Measurements from ENCODE around the gene COPS7B. TPM values are rescaled to one million over a fixed set of nuclear protein-coding genes. Genes with fewer than 3 reads are reported as not detected.

The COPS7B gene
- total and polyA plus RNA-seq, 2 donors = 32.1 to 33.2 TPM

- DNase-seq (ENCODE audit: extremely low spot score) = no peak
- H3K4me3 ChIP-seq (ENCODE audit: low read depth, low read length) = no peak overlapping the region
- H3K4me1 ChIP-seq (ENCODE audit: insufficient read depth) = no peaks in the 10 kb centered on the region
- H3K27ac ChIP-seq (ENCODE audit: low read depth) = no peak overlapping the region
- 94% methylated on average over 9 of the region's 9 CpGs for WGBS
- H3K36me3 ChIP-seq (ENCODE audit: insufficient read depth) = peaks cover under 1% of the 10 kb centered on the region
Observed at GRCh38 chr2:231803501-231804138, 17.4 kb downstream of the COPS7B start.

GRCh38 chr2:231807020-231807419 lies 20.8 kb downstream of the COPS7B start:
- Histone ChIP-seq H3K4me3 (ENCODE audit: low read depth, low read length) (no peak overlapping the region), H3K36me3 (ENCODE audit: insufficient read depth) (no peaks in the 10 kb centered on the region), H3K4me1 (ENCODE audit: insufficient read depth) (no peaks in the 10 kb centered on the region), H3K27ac (ENCODE audit: low read depth) (no peak overlapping the region)
- WGBS = 84% methylated on average over 2 of the region's 2 CpGs
- DNase-seq (ENCODE audit: extremely low spot score) = no peak

GRCh38 chr2:231810905-231811304 lies 24.7 kb downstream of the COPS7B start:
- DNase-seq (ENCODE audit: extremely low spot score) = no peak
- H3K4me1 ChIP-seq (ENCODE audit: insufficient read depth) = no peaks in the 10 kb centered on the region
- no peak overlapping the region for H3K27ac ChIP-seq (ENCODE audit: low read depth)
- no peak overlapping the region for H3K4me3 ChIP-seq (ENCODE audit: low read depth, low read length)
- H3K36me3 ChIP-seq (ENCODE audit: insufficient read depth) = no peaks in the 10 kb centered on the region

GRCh38 chr2:231816327-231817026 lies 30.2 kb downstream of the COPS7B start:
- Histone ChIP-seq H3K4me3 (ENCODE audit: low read depth, low read length) (no peak overlapping the region), H3K36me3 (ENCODE audit: insufficient read depth) (no peaks in the 10 kb centered on the region)

GRCh38 chr2:231819447-231820042 lies 33.3 kb downstream of the COPS7B start:
- Histone ChIP-seq H3K4me1 (ENCODE audit: insufficient read depth) (no peaks in the 10 kb centered on the region), H3K4me3 (ENCODE audit: low read depth, low read length) (no peak overlapping the region), H3K27ac (ENCODE audit: low read depth) (no peak overlapping the region), H3K36me3 (ENCODE audit: insufficient read depth) (no peaks in the 10 kb centered on the region)
- no peak for DNase-seq (ENCODE audit: extremely low spot score)
- WGBS = 71% methylated on average over 2 of the region's 2 CpGs

More at GRCh38 chr2:231816327-231817026, 30.2 kb downstream of the COPS7B start:
- Histone ChIP-seq H3K4me1 (ENCODE audit: insufficient read depth) (no peaks in the 10 kb centered on the region), H3K27ac (ENCODE audit: low read depth) (no peak overlapping the region)
- no peak for DNase-seq (ENCODE audit: extremely low spot score)
- 98% methylated on average over 8 of the region's 8 CpGs for WGBS

- WGBS = 68% methylated on average over 12 of the region's 12 CpGs
- H3K4me1 ChIP-seq (ENCODE audit: insufficient read depth) = no peaks in the 10 kb centered on the region
- no peaks in the 10 kb centered on the region for H3K36me3 ChIP-seq (ENCODE audit: insufficient read depth)
- no peak overlapping the region for H3K27ac ChIP-seq (ENCODE audit: low read depth)
- no peak for DNase-seq (ENCODE audit: extremely low spot score)
- H3K4me3 ChIP-seq (ENCODE audit: low read depth, low read length) = no peak overlapping the region
Observed at GRCh38 chr2:231820786-231821303, 34.6 kb downstream of the COPS7B start.

- H3K27ac ChIP-seq (ENCODE audit: low read depth) = no peak overlapping the region
- H3K4me1 ChIP-seq (ENCODE audit: insufficient read depth) = no peaks in the 10 kb centered on the region
- DNase-seq (ENCODE audit: extremely low spot score) = no peak
- no peaks in the 10 kb centered on the region for H3K36me3 ChIP-seq (ENCODE audit: insufficient read depth)
- 55% methylated on average over 3 of the region's 3 CpGs for WGBS
- no peak overlapping the region for H3K4me3 ChIP-seq (ENCODE audit: low read depth, low read length)
Observed at GRCh38 chr2:231821908-231822307, 35.7 kb downstream of the COPS7B start.

- H3K27ac ChIP-seq (ENCODE audit: low read depth) = no peak overlapping the region
- DNase-seq (ENCODE audit: extremely low spot score) = no peak
- H3K4me1 ChIP-seq (ENCODE audit: insufficient read depth) = no peaks in the 10 kb centered on the region
- WGBS = 85% methylated on average over 10 of the region's 10 CpGs
- no peaks in the 10 kb centered on the region for H3K36me3 ChIP-seq (ENCODE audit: insufficient read depth)
- H3K4me3 ChIP-seq (ENCODE audit: low read depth, low read length) = no peak overlapping the region
Observed at GRCh38 chr2:231853105-231853504, 66.9 kb downstream of the COPS7B start.

- no peaks in the 10 kb centered on the region for H3K36me3 ChIP-seq (ENCODE audit: insufficient read depth)
- 85% methylated on average over 9 of the region's 9 CpGs for WGBS
- H3K4me3 ChIP-seq (ENCODE audit: low read depth, low read length) = no peak overlapping the region
- no peak for DNase-seq (ENCODE audit: extremely low spot score)
- no peaks in the 10 kb centered on the region for H3K4me1 ChIP-seq (ENCODE audit: insufficient read depth)
- H3K27ac ChIP-seq (ENCODE audit: low read depth) = no peak overlapping the region
Observed at GRCh38 chr2:231854616-231855125, 68.4 kb downstream of the COPS7B start.

GRCh38 chr2:231856959-231857358 lies 70.7 kb downstream of the COPS7B start:
- Histone ChIP-seq H3K36me3 (ENCODE audit: insufficient read depth) (no peaks in the 10 kb centered on the region), H3K4me1 (ENCODE audit: insufficient read depth) (no peaks in the 10 kb centered on the region), H3K27ac (ENCODE audit: low read depth) (no peak overlapping the region), H3K4me3 (ENCODE audit: low read depth, low read length) (no peak overlapping the region)
- WGBS = 87% methylated on average over 6 of the region's 6 CpGs
- no peak for DNase-seq (ENCODE audit: extremely low spot score)

Small RNAs within 50 kb of the gene (small RNA-seq; reads per million reads assigned to genes)
- gene AC073476.4 = not detected

Other genes with a start within 250 kb of the COPS7B start
- not detected for gene TEX44, start 193.6 kb upstream of the COPS7B start, total RNA-seq
- gene TEX44, start 193.6 kb upstream of the COPS7B start, polyA plus RNA-seq = not detected
- 778 TPM for gene PTMA, start 77.9 kb upstream of the COPS7B start, total RNA-seq
- gene PTMA, start 77.9 kb upstream of the COPS7B start, polyA plus RNA-seq = 1,510 TPM
- gene PDE6D, start 5.2 kb upstream of the COPS7B start, total RNA-seq = 27.0 TPM
- 40.6 TPM for gene PDE6D, start 5.2 kb upstream of the COPS7B start, polyA plus RNA-seq
- 1.4 TPM for gene NPPC, start 140.0 kb downstream of the COPS7B start, total RNA-seq
- 0.37 TPM for gene NPPC, start 140.0 kb downstream of the COPS7B start, polyA plus RNA-seq
- 33.6 TPM for gene DIS3L2, start 175.3 kb downstream of the COPS7B start, total RNA-seq
- gene DIS3L2, start 175.3 kb downstream of the COPS7B start, polyA plus RNA-seq = 15.0 TPM

Data from urinary bladder (tissue), 4 donors.